Measurements from ENCODE around the gene LYST. TPM values are rescaled to one million over a fixed set of nuclear protein-coding genes. Genes with fewer than 3 reads are reported as not detected.

The LYST gene
- total and polyA plus RNA-seq, 10 of the 15 experiments (the other 5 are each of a cell fraction or from before 2014, with no cell fraction given) = 3.3 to 28.1 (median 5.6) TPM

DNA sequence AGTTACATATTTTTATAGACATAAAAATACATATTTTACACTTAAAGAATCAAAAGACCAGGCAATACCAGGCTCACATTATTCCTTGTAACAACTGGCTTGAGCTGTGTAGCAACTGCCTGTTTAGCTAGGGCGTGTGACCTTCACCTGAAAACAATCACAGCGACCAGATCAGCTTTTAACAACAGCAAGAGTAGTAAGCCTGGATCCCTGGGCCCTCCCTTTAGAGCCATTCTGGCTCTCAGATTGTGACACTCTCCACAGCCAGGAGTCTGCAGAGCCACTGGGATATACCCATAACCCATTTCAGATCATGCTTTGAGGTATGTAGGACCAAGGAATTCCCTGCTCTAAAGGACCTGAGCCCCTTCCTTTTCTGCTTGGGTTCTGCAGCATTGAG lies 187.7 kb downstream of the LYST start:
- 94% methylated on average over 2 of the region's 2 CpGs for WGBS (ENCODE audit: insufficient coverage, insufficient replicate concordance, low lambda C conversion rate, missing lambda C conversion rate)
- Histone ChIP-seq H3K9me3 (replicated peaks; ENCODE audit: control insufficient read depth, insufficient read depth, low read length) (peaks cover 5% of the 10 kb centered on the region; the same call in 2 of the 3 replicates), H3K36me3 (ENCODE audit: control insufficient read depth in 2 of 2, insufficient read depth in 2 of 2, low read length in 1 of 2) (no peaks in the 10 kb centered on the region; a peak in 2 of 4 replicates), H3K4me3 (no peak overlapping the region), H4K20me1 (ENCODE audit: control insufficient read depth, insufficient read depth) (no peaks in the 10 kb centered on the region), H2AFZ (ENCODE audit: control insufficient read depth, low read depth, low read length) (no peak overlapping the region), H3K27ac (ENCODE audit: control insufficient read depth, insufficient read depth) (no peak overlapping the region), H3K9ac (ENCODE audit: control insufficient read depth, insufficient read depth, low read length) (no peak overlapping the region), H3K4me1 (ENCODE audit: control insufficient read depth, insufficient read depth, low read length) (no peaks in the 10 kb centered on the region), H3K27me3 (replicated peaks in 1 of 2; ENCODE audit: control insufficient read depth in 2 of 2, insufficient read depth in 2 of 2, low read length in 1 of 2) (no peaks in the 10 kb centered on the region), H3K79me2 (ENCODE audit: control insufficient read depth, insufficient read depth, low read length) (no peaks in the 10 kb centered on the region), H3K4me2 (ENCODE audit: control insufficient read depth, insufficient read depth) (no peak overlapping the region)
- TF ChIP-seq HCFC1 (IDR thresholded peaks at IDR 0.05; ENCODE audit: low read length) (no peak), RCOR1 (conservative IDR thresholded peaks at IDR 0.05; ENCODE audit: low read depth, low read length) (no peak), POLR2AphosphoS2 (IDR thresholded peaks at IDR 0.05; ENCODE audit: low read depth, low read length) (no peak), POU2F2 (IDR thresholded peaks at IDR 0.05; ENCODE audit: borderline replicate concordance, low read depth, low read length) (no peak), SUPT20H (IDR thresholded peaks at IDR 0.05; ENCODE audit: borderline replicate concordance, control insufficient read depth, low read depth, low read length) (no peak), BHLHE40 (IDR thresholded peaks at IDR 0.05; ENCODE audit: borderline replicate concordance in 1 of 2, low read depth in 2 of 2, low read length in 1 of 2) (no peak), RAD21 (IDR thresholded peaks at IDR 0.05; ENCODE audit: insufficient read depth, low read depth, low read length) (no peak), NFYA (IDR thresholded peaks at IDR 0.05; ENCODE audit: borderline replicate concordance, low read depth, low read length) (no peak)
- TF ChIP-seq, protein P1, sequence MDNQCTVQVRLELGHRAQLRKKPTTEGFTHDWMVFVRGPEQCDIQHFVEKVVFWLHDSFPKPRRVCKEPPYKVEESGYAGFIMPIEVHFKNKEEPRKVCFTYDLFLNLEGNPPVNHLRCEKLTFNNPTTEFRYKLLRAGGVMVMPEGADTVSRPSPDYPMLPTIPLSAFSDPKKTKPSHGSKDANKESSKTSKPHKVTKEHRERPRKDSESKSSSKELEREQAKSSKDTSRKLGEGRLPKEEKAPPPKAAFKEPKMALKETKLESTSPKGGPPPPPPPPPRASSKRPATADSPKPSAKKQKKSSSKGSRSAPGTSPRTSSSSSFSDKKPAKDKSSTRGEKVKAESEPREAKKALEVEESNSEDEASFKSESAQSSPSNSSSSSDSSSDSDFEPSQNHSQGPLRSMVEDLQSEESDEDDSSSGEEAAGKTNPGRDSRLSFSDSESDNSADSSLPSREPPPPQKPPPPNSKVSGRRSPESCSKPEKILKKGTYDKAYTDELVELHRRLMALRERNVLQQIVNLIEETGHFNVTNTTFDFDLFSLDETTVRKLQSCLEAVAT (IDR thresholded peaks at IDR 0.05) = no peak
- ChIA-PET RAD21 (ENCODE audit: unreplicated experiment) (interaction anchor here (1.0 kb wide), 1 partner anchor 78 kb away, joined by 3 read pairs; no protein-coding TSS in a partner anchor), SMC1A (ENCODE audit: uncharacterized antibody, unreplicated experiment) (interaction anchor here (0.6 to 1.3 kb wide), 4 partner anchors 16 to 293 kb away, joined by 3 to 4 read pairs (median 3); no protein-coding TSS in a partner anchor), POLR2A (no interaction called here), CTCF (interaction anchor here (0.8 to 1.5 kb wide), 3 partner anchors 78 to 165 kb away, joined by 3 to 4 read pairs (median 4); no protein-coding TSS in a partner anchor)
- in situ Hi-C loops (cut with MboI) (no loop called here), intact Hi-C loops (cut with micrococcal nuclease; ENCODE audit: unreplicated experiment) (no loop called here)
- DNase-seq (ENCODE audit: low read depth, low spot score) (no peak), FAIRE-seq (no peak), ATAC-seq (no peak)
- no TSS peak for BruUV-seq (replicated peaks)
